Stimulated activated CD4-positive, alpha-beta T cell treated with anti-CD3 and anti-CD28 coated beads, Interleukin-1b, Interleukin-23, amount 100 ng/mL, for 4 hours (primary cell): Measurements from ENCODE around the gene TSHR.
"Not testable (repeated sequence)": the region's sequence is repeated elsewhere in the genome, so short reads cannot be mapped to it uniquely, and the experiment has no call there.

Experiments
- DNase-seq, 2 donors: peaks; one replicate each; pipeline ENCODE4 v3.0.0-alpha.2; 2020; ENCODE audit warnings: low read depth in 2 of 2

The TSHR gene

GRCh38 chr14:81068176-81068782 is 112.9 kb downstream of the TSHR start:
- no peak for DNase-seq

GRCh38 chr14:81070511-81070910 is 115.1 kb downstream of the TSHR start:
- no peak for DNase-seq

GRCh38 chr14:81085596-81085995 is 130.2 kb downstream of the TSHR start:
- DNase-seq, result no peak

- DNase-seq, result no peak
Observed at GRCh38 chr14:81087230-81087629, 131.8 kb downstream of the TSHR start.

GRCh38 chr14:81091139-81091538 is 135.7 kb downstream of the TSHR start:
- DNase-seq, result no peak

- DNase-seq, result no peak
Observed at GRCh38 chr14:81091660-81092059, 136.2 kb downstream of the TSHR start.

GRCh38 chr14:81093651-81094050 is 138.2 kb downstream of the TSHR start:
- no peak for DNase-seq

GRCh38 chr14:81095539-81095938 is 140.1 kb downstream of the TSHR start:
- DNase-seq, result no peak

GRCh38 chr14:81096656-81097055 is 141.2 kb downstream of the TSHR start:
- no peak for DNase-seq

GRCh38 chr14:81102217-81102616 is 146.8 kb downstream of the TSHR start:
- DNase-seq, result no peak

- DNase-seq, result no peak
Observed at GRCh38 chr14:81103443-81103842, 148.0 kb downstream of the TSHR start.

GRCh38 chr14:81105378-81105777 is 150.0 kb downstream of the TSHR start:
- DNase-seq, result no peak

GRCh38 chr14:81105961-81106360 is 150.5 kb downstream of the TSHR start:
- no peak for DNase-seq

GRCh38 chr14:81110186-81110585 is 154.8 kb downstream of the TSHR start:
- no peak for DNase-seq

GRCh38 chr14:81113176-81113575 is 157.8 kb downstream of the TSHR start:
- DNase-seq, result no peak

GRCh38 chr14:81113945-81114820 is 158.8 kb downstream of the TSHR start:
- not testable (repeated sequence) for DNase-seq

GRCh38 chr14:81120501-81120900 is 165.1 kb downstream of the TSHR start:
- DNase-seq, result no peak

- no peak for DNase-seq
Observed at GRCh38 chr14:81122326-81122725, 166.9 kb downstream of the TSHR start.

GRCh38 chr14:81123811-81124210 is 168.4 kb downstream of the TSHR start:
- DNase-seq, result no peak

GRCh38 chr14:81125536-81125935 is 170.1 kb downstream of the TSHR start:
- no peak for DNase-seq

- no peak for DNase-seq
Observed at GRCh38 chr14:81127785-81128184, 172.4 kb downstream of the TSHR start.

- DNase-seq, result no peak
Observed at GRCh38 chr14:81129242-81129641, 173.8 kb downstream of the TSHR start.

- DNase-seq, result no peak
Observed at GRCh38 chr14:81132468-81132867, 177.0 kb downstream of the TSHR start.
